ENCODE results near the gene SMIM20. TPM values are rescaled to one million over a fixed set of nuclear protein-coding genes. Genes with fewer than 3 reads are reported as not detected.

Gene SMIM20
- total RNA-seq, 1 donor from 2014 or later, result 28.3 TPM

DNA sequence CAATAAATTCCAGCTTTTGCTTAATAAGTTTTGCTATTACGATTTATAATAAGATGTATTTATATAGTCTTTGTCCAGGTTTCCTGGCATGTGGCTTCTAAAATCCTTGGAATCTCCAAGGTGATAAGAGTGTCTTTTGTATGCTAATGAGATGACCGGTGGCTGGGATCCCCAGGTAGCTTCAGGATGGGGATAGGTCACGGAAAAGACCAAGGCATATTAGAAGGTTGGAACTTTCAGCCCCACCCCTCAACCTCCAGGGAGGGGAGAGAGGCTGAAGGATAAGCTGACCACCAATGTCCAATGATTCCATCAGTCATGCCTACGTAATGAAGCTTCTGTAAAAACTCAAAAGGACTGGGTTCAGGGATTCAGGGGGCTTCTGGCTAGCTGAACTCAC lies 41.7 kb downstream of the SMIM20 start:
- DNase-seq (ENCODE audit: low spot score), result no peak

DNA sequence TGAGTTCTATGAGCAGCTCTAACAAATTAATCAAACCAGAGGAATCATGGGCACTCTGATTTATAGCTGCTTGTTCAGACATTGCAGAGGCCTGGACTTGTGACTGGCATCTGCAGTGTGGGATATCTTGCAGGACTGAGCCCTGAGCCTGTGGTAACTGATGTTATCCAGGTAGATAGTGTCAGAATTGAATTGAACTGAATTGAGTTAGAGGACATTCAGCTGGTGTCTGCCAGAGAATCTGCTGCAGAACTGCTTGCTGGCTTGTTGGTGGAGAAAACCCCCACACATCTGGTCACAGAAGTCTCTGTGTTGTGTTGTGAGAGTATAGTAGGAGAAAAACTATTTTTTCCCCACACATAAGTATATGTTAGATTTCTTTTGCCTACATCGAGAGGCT lies 42.2 kb downstream of the SMIM20 start:
- no peak for DNase-seq (ENCODE audit: low spot score)

DNA sequence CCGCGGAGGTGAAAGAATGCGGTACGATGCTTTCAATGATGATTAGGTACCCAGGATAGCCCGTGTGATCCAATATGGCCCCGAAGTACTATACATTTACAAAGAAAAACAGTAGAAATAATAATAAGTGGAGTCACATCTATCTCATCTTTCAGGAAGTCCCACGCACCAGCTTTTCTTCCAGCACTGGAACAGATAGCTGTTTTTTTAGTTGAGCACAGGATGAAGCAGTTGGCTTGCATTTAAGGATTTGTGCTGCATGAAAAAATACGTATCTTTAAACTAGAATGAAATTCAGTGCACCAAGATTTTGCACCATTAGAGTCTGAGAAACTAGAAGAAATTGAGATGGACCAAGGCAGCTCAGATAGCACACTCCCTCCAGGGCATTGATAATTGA lies 44.1 kb downstream of the SMIM20 start:
- DNase-seq (ENCODE audit: low spot score), result no peak

DNA sequence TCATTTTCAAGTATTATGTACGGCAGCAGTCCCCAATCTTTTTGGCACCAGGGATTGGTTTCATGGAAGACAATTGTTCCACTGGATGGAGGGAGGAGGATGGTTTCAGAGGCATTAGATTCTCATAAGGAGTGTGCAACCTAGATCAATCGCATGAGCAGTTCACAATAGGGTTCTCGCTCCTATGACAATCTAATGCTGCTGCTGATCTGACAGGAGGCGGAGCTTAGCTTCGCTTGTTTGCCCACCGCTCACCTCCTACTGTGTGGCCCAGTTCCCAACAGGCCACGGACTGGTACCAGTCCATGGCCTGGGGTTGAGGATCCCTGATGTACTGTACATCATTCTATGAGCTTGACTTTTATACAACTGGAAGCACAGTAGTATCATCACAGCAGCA lies 48.4 kb downstream of the SMIM20 start:
- no peak for DNase-seq (ENCODE audit: low spot score)

DNA sequence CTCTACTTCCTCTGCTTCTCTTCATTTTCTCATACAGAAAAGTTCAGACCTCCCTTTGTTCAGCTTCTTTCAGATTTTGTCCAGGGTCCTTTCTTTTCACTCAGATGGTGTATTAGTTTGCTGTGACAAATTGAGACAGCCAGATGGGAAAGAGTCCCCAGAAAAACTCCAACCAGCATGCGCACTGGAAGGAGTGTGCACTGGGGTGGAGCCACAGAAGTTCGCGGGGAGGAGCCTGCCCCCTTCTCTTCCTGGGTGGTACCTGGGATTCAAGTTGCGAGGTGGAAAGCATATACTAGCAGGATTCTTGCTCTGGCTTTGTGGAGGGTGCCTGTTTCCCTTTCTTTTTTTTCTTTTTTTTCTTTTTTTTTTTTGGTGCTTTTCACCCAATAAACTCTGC lies 51.6 kb downstream of the SMIM20 start:
- no peak for DNase-seq (ENCODE audit: low spot score)

DNA sequence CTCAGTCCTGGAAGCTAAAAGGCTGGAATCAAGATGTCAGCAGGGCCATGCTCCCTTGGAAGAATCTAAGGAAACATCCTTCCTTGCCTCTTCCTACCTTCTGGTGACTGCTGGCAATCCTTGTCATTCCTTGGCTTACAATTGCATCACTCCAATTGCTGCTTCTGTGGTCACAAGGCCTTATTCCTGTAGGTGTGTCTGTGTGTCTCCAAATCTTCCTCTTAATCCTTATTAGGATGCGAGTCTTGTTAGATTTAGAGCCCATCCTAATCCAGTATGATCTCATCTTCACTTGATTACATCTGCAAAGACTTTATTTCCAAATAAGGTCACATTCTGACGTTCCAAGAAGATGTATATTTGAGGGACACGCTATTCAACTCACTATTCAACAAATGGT lies 52.2 kb downstream of the SMIM20 start:
- no peak for DNase-seq (ENCODE audit: low spot score)

DNA sequence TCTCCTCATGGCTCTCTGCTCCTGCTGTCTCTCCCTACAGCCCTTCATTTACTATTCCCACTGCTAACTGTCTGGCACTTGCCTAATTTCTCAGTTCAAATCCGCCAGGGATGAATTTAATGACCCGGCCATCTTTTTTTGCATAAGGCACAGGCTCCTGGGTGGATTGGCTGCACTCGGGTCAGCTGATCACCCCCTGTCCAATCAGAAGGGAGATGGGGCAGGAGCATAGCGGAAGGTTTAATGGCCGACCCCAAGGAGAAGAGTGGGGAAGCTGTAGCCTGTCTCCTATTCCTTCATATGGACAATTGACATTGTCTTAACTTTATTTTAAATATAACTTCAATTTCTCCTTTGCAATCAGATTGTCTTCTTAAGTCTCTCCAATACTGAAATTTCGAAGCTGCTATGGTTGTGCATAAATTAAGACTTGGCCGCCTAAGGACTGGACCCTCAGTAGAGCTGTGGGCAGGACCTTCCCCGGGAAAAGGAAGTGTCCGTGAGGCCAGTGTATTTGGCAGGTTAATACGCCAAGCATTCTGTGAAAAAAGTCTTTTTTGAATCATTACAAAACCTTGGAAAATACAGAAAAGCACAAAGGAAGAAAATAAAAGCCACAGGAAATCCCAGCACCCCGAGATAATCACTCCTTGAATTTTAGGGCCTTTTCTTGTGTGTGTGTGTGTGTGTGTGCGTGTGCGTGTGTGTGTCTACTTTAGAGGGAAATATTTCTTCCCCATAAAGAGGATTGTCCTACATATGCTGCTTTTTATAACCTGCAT lies 55.5 kb downstream of the SMIM20 start:
- DNase-seq (ENCODE audit: low spot score), result no peak

DNA sequence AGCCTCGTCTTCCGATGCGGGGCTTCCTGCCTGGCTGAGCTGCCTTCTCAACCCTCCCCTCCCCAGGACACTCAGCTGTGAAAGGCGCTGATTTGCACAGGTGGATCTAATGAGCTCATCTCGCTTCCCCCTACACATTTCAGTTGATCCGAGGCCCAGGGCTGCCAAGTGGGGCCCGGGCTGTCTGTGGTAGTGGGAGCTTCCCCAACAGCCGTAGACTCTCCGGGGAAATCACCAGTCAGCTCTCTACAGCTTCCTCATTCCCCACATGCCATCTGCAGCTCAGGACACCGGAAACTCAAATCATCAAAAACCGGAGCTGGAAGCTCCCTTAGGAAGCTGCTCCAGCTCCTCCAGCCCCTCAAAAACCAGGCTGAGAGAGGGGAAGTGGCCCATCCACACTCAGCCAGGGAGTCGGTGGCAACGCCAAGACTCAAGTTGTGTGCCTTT lies 56.2 kb downstream of the SMIM20 start:
- DNase-seq (ENCODE audit: low spot score), result no peak

DNA sequence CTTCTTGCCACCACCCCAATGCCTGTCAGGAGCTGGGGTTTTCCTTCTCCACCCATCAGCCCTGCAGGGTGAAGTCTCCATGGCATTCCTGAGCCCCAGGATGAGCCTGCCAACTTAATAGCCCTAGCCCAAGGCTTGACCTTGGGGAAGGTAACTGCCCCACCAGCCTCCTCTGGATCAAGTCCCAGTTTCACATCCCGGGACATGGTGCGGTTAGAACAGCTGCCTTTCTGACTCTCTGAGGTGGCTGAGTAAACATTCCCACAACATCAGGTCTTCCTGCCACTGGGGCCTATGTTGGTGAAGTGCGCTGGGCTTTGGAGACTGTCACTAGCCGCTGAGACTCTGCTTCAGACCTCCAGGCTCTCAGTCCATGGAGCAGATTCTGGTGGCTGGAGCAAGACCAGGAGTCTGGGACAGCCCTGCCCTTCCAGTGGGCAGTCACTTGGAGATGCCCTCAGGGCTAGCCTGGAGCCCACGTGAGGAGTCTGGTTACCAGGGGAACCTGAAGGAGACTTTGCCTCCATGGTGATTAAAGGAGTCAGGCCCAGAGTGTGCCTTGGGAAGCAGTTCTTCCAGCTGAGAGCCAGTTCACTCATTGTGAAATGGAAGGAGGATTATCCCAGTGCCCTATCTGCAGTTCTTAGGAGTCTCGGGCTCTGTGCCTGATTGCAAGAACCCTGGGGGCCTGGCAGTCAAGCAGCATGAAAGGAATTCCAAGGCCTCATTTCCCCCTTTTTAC lies 56.8 kb downstream of the SMIM20 start:
- no peak for DNase-seq (ENCODE audit: low spot score)

DNA sequence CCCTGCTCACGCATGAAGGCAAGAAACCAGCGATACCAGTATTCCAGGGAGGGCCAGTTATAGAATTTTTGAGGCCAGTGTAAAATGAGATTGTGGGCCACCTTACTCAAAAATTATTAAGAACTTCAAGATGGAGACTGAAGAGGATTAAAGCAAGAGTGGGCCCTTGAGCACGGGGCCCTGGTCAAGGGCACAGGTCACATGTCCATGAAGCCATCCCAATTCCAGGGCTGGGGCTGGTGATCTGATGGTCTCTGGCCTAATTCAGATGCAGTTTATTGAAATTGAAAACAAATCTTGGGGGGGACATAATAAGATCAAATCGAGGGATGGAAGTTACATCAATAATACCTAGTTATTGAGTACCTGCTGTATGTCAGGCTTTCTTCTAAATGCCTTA lies 58.3 kb downstream of the SMIM20 start:
- DNase-seq (ENCODE audit: low spot score), result no peak

DNA sequence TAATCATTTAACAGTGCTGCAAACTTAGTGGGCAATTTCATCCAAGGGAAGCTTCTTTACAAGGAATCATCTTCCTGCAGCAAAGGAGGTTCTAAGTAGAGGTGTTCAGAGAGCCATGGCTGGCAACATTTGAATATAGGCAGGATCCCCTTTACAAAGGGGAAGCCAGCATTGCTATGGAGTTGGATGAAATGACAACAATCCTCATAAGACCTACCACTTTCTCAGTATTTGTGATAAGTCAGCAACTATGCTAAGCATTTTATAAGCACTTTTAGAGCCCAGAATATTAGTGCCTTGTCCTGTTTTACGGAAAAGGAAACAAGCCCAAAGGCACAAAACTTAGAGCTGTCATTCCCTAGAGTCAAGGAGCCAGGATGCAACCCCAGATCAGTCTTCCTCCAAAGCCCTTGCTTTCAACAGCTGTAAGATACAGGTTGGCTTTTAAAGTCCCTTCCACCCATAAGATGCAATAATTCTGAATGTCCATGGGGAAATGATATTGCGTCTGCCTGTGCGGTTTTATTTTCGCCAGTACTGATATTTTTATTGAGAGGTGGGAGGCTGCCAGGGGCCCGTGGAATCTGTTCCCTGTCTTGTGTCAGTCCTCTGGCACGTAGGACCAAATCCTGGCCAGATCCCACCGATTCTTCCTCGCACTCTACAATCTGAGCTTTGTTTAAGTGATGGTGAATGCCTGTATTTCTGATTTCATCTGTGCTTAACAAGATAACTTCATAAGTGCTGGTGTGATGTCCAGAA lies 59.1 kb downstream of the SMIM20 start:
- DNase-seq (ENCODE audit: low spot score), result no peak

DNA sequence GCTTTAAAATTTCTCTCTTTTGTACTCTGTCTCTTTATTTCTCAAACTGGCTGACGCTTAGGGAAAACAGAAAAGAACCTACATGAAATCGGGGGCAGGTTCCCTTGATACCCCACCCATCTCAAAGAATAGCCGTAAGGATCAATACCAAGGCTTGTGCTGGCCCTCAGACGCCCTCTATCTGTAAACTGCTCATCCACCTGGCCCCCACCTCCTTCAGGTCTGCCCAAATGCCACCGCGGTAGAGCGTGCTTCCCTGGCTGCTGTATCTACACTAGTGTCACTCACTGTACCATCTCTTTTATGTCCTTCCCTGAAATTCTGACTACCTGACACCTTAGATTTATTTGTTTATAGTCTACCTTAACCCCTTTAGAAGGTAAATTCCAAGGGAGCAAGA lies 62.8 kb downstream of the SMIM20 start:
- DNase-seq (ENCODE audit: low spot score), result no peak

DNA sequence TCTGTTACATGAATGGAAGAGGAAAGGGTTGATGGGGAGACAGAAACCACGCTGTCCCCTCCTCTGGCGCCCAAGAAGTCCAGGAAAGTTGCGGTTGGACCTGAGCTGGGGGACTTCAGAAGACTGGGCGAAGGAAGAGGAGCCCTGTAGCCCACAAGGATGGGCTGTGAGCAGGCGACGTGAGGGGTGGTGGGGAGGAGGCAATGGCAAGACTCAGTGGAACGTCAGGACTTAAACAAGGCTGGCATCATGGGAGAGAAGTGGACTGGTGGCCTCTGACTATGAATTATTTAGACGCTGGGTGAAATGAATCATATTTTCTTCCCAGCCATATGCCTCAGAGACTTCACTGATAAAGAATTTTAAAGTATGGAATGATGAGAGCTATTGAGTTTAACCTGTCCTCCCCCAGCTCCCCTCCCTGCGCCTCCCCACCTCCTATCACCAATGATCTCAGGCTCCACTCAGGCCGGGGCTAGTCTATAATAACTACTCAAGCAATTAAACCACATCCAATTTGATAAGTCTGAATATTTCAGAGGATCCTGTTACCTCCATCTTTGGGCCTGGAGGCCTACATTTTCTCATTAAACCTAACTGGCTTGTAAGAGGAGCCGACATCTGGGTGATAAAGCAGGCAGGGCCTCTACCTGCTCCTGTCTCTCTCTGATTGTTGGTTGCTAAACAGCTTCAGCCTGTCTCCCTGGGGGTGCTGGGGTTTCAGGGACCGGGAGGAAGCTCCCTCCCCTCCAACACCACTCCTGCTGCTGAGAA lies 63.6 kb downstream of the SMIM20 start:
- DNase-seq (ENCODE audit: low spot score), result no peak

DNA sequence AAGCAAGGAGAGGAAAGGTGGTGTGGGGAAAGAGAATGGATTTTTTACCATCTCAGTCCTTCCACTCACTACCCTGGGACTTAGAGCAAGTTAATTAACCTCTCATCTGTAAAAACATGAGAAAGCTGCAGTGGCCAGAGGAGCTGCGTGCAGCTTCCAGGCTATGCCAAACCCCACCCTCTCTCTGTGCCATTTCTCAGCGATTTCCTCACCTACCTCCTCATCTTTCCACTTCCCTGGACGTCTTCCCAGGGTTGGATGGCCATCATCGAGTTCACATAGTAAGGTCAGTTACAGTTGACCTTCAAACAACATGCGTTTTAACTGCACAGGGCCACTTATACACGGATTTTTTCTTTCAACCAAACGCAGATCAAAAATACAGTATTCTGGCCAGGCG lies 64.3 kb downstream of the SMIM20 start:
- no peak for DNase-seq (ENCODE audit: low spot score)

Other genes starting within 250 kb of the SMIM20 start
- gene SEL1L3, start 51.2 kb upstream of the SMIM20 start, total RNA-seq, result 100 TPM